ENCODE results near the gene CTSW.

The CTSW gene

DNA sequence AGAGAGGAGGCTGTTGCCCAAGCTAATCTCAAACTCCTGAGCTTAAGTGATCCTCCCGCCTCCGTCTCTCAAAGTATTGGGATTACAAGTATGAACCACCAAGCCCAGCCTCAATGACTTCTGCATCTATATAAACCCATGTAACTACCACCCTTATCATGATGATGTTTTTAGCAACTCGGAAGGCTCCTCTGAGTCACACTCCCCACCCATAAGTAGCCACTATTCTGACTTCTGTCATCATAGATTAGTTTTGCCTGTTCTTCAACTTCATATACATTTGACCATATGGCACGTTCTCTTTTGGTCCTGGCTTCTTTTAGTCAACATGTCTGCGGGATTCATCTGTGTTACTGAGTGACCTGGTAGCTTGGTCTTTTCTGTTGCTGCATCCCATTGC, 27.0 kb downstream of the CTSW start:
- no peak for DNase-seq

- no peak for DNase-seq
Measured at GRCh38 chr11:65907878-65908277, 28.2 kb downstream of the CTSW start.

DNA sequence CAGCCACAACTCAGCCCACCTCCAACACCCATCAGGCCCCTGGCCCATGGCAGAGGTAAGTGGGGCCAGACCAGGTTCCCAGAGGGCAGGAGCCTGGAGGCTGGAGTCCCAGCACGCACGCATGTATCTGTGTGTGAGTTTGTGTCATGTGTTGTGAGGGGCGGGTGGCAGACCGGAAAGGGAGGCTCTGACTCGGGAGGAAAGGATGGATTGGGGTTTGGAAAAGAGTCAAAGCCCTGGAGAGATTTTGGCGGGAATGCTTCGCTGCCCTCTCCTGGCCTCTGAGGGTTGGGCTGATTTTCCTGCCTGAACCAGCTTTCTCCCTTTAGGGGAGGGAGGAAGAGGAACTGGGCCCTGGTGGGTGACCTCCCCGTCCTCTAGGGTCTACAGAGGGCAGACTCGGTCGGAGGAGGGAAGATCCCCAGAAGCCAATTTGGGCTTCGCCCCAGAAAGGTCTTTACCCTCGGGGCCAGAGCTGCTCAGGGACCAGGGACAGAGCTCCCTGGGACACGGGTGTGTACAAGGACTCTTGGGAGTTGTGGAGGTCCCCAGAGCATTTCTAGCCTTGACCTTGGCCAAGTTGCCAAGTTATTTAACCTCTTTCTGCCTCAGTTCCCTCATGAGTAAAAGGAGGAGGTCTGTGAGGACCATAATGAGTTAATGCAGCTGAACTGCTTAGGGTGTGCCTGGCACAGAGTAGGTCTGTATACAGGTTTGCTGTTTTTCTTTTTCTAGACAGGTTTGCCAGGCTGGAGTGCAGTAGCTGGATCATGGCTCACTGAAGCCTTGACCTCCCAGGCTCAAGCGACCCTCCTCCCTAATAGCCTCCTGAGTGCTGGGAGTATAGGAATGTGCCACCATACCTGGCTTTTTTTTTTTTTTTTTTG, 32.3 kb downstream of the CTSW start:
- no peak for DNase-seq

GRCh38 chr11:65912845-65913244, 33.2 kb downstream of the CTSW start:
- DNase-seq, result no peak

GRCh38 chr11:65915101-65915820, 35.6 kb downstream of the CTSW start:
- DNase-seq, result no peak

- no peak for DNase-seq
Measured at GRCh38 chr11:65915821-65916251, 36.2 kb downstream of the CTSW start.

DNA sequence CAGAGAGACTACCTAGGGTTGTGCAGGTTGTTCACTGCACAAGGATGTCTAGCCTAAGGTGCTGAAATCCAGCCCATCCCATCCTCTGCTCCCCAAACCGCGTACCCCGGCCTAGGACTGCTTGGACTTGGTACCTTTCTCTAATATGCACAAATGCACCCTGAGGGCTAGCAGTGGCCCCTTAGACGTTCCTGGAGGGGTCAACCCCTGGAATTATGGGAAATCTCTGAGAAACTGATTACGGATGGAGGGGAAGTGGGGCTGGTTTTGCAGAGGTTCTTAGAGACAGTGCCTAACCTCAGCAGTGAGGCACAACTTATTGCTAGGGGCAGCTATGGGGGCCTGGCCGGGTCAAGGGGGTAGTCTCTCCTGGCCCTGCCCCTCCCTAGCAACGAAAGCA, 36.8 kb downstream of the CTSW start:
- no peak for DNase-seq

DNA sequence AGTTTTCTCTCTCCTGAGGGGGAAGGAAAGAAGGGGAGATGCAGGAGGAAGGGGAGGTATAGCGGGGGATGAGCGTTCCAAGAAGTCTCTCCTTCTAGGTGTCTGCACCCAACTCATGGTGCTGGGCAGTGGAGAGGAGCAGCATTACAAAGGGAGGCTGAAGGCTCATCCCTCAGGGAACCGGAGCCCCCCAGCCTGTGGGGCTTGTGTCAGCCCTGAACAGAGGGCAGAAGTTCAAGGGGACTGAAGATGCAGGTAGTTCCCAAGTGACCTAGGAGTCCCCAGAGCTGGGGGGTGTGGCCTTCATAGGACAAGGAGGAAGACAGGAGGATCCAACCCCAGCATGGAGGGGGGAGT, 37.4 kb downstream of the CTSW start:
- no peak for DNase-seq

DNA sequence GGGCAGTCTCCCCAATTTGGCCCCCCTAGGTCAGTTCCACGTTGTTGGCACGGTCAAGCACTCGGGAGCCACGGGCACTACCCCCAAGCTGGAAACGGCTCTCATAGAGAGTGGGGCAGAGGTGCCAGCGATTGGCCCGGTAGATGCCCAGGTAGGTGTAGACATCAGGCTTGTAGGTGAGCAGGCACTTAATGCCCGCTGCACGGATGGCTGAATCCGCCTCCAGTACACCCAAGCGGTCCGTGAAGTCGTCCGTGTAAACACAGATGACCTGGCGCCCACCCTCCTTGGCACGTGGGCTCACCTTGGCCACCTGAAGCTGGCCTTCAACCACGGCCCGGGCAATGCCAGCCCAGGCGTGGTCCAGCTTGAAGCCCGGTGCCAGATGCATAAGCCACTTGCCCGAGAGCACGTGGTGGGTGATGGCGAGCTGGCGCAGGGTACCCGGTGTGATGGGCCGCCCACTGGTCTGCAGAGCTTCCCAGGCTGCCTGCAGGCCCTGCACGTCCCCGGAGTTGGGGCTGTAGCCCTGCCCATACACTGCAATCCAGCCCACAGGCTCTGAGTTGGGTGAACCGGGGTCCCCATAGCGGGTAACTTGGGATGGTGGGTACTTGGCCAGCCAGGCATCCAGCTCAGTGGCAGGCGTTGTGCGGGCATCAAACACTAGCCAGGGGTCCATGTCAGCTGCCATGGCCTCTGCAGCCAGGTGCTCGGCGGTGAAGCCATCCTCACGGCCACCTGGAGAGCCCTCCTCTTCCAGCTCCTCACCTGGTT, 38.0 kb downstream of the CTSW start:
- no peak for DNase-seq

GRCh38 chr11:65918211-65919140, 38.8 kb downstream of the CTSW start, which contains the start of gene C11orf68:
C11orf68 (minus strand) TSS chr11:65919062; CDS start chr11:65919031, 31 bp downstream.
- no peak for DNase-seq

GRCh38 chr11:65919141-65919572, 39.5 kb downstream of the CTSW start, which contains the start of gene DRAP1:
DRAP1 (plus strand) TSS chr11:65919426; CDS start chr11:65919502, 76 bp downstream.
- DNase-seq, result peak; percentile 84 to 98

- DNase-seq, result no peak
Measured at GRCh38 chr11:65919573-65920371, 40.1 kb downstream of the CTSW start.

DNA sequence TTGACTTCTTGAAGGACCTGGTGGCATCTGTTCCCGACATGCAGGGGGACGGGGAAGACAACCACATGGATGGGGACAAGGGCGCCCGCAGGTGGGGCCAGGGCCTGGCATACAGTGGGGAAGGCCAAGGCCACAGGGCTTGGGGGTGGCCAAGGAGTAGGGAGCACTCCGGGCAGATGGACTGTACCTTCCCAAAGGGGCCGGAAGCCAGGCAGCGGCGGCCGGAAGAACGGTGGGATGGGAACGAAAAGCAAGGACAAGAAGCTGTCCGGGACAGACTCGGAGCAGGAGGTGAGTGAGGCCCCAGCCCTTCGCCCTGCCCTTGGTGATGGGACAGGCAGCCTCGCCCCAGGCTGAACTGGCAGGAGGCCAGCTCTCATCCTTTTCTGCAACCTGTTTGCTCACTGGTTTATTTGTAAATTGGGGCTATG, 40.8 kb downstream of the CTSW start:
- DNase-seq, result no peak

- no peak for DNase-seq
Measured at GRCh38 chr11:65921033-65921555, 41.5 kb downstream of the CTSW start.

- DNase-seq, result no peak
Measured at GRCh38 chr11:65921876-65922275, 42.2 kb downstream of the CTSW start.

GRCh38 chr11:65922565-65922964, 42.9 kb downstream of the CTSW start:
- DNase-seq, result no peak

- DNase-seq, result no peak
Measured at GRCh38 chr11:65925397-65925796, 45.8 kb downstream of the CTSW start.

GRCh38 chr11:65927904-65928397, 48.3 kb downstream of the CTSW start:
- DNase-seq, result no peak

- no peak for DNase-seq
Measured at GRCh38 chr11:65928667-65929066, 49.0 kb downstream of the CTSW start.

DNA sequence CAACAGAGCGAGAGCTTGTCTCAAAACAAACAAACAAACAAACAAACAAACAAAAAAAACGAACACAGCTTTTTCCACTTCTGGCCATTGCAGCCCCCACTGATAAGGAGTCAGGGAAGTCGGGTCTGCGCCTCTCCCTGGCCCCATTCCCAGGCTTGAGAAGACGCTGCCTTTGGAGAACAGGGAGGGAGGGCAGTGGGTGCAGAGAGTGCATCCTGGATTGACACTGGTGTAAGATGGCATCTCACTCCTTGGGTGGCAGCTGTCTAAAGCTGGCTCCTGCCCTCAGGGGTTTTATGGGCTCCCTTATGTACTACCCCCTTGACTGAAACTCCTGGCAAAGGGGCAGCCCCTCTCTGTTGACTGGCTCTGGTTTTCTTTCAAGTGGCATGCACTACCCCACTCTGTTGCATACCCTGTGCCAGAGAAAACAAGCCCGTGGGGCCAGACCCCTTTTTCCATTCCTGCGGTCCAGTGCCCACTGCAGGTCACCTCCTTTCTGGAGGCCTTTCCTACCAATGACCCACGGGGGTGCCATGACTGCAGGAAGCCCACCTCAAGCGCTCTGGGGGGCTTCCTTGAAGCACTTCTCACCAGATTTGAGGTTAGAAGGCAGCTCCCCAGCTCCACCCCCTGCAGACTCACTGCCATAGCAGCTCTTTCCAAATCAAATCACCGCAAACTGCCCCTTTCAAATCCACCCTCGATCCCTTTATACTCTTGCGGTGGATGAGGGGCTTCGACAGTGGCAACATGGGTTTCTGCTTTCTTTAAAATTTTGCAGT, 52.3 kb downstream of the CTSW start:
- DNase-seq, result no peak
